HL-60 (cell line): ENCODE measurements around the gene CCDC146.

Source experiments
- GABPA ChIP-seq: IDR thresholded peaks from 2 replicates; pipeline ENCODE4 v1.6.1; 2012; ENCODE audit warnings: low read depth
- POLR2AphosphoS5 ChIP-seq: IDR thresholded peaks from 2 replicates; pipeline ENCODE4 v1.6.1; 2012; ENCODE audit warnings: low read depth
- SPI1 ChIP-seq: IDR thresholded peaks from 2 replicates; pipeline ENCODE4 v1.6.1; 2012; ENCODE audit warnings: low read depth, mild to moderate bottlenecking, borderline replicate concordance
- TF ChIP-seq, protein P1 (sequence below): IDR thresholded peaks from one replicate; pipeline ENCODE4 v1.5.1; 2011; ENCODE audit warnings: low read length, control low read depth, inconsistent platforms; ENCODE audit not compliant: insufficient read depth
- TF ChIP-seq, protein P2 (sequence below): IDR thresholded peaks from 2 replicates; pipeline ENCODE4 v1.6.1; 2012; ENCODE audit warnings: low read depth; ENCODE audit not compliant: insufficient replicate concordance

DNA sequence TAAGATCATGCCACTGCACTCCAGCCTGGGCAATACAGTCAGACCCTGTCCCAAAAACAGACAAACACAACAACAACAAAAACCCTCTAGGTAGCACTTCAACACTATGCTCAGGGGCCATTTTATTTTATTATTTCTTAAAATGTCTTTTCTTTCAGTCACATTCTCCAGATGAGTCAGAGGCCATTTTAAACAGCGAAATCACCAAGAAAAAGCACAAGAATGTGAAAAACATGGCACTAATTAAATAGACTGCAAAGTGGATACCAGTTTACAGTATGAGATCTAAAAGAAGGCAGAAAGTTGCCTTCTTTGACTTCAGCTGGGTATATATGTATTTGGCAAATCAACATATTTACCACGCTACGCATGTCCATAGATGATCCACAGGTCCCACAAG lies 83.3 kb downstream of the CCDC146 start:
- TF ChIP-seq, protein P1, sequence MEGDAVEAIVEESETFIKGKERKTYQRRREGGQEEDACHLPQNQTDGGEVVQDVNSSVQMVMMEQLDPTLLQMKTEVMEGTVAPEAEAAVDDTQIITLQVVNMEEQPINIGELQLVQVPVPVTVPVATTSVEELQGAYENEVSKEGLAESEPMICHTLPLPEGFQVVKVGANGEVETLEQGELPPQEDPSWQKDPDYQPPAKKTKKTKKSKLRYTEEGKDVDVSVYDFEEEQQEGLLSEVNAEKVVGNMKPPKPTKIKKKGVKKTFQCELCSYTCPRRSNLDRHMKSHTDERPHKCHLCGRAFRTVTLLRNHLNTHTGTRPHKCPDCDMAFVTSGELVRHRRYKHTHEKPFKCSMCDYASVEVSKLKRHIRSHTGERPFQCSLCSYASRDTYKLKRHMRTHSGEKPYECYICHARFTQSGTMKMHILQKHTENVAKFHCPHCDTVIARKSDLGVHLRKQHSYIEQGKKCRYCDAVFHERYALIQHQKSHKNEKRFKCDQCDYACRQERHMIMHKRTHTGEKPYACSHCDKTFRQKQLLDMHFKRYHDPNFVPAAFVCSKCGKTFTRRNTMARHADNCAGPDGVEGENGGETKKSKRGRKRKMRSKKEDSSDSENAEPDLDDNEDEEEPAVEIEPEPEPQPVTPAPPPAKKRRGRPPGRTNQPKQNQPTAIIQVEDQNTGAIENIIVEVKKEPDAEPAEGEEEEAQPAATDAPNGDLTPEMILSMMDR: no peak
- TF ChIP-seq, protein P2, sequence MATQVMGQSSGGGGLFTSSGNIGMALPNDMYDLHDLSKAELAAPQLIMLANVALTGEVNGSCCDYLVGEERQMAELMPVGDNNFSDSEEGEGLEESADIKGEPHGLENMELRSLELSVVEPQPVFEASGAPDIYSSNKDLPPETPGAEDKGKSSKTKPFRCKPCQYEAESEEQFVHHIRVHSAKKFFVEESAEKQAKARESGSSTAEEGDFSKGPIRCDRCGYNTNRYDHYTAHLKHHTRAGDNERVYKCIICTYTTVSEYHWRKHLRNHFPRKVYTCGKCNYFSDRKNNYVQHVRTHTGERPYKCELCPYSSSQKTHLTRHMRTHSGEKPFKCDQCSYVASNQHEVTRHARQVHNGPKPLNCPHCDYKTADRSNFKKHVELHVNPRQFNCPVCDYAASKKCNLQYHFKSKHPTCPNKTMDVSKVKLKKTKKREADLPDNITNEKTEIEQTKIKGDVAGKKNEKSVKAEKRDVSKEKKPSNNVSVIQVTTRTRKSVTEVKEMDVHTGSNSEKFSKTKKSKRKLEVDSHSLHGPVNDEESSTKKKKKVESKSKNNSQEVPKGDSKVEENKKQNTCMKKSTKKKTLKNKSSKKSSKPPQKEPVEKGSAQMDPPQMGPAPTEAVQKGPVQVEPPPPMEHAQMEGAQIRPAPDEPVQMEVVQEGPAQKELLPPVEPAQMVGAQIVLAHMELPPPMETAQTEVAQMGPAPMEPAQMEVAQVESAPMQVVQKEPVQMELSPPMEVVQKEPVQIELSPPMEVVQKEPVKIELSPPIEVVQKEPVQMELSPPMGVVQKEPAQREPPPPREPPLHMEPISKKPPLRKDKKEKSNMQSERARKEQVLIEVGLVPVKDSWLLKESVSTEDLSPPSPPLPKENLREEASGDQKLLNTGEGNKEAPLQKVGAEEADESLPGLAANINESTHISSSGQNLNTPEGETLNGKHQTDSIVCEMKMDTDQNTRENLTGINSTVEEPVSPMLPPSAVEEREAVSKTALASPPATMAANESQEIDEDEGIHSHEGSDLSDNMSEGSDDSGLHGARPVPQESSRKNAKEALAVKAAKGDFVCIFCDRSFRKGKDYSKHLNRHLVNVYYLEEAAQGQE: no peak
- TF ChIP-seq POLR2AphosphoS5 (no peak), SPI1 (no peak), GABPA (no peak)
